Astrocyte (in vitro differentiated cells and primary cell): Measurements from ENCODE around the gene LRRC75A.

Experiments
- CTCF ChIP-seq: IDR thresholded peaks from 2 replicates; pipeline ENCODE4 v1.5.1; 2011; ENCODE audit warnings: low read depth, mild to moderate bottlenecking, inconsistent platforms, low read length, moderate library complexity; ENCODE audit not compliant: insufficient read depth
- EZH2 ChIP-seq: IDR thresholded peaks from 2 replicates; pipeline ENCODE4 v1.6.1; 2012; ENCODE audit warnings: mild to moderate bottlenecking, low read length, inconsistent platforms; ENCODE audit not compliant: insufficient read depth

DNA sequence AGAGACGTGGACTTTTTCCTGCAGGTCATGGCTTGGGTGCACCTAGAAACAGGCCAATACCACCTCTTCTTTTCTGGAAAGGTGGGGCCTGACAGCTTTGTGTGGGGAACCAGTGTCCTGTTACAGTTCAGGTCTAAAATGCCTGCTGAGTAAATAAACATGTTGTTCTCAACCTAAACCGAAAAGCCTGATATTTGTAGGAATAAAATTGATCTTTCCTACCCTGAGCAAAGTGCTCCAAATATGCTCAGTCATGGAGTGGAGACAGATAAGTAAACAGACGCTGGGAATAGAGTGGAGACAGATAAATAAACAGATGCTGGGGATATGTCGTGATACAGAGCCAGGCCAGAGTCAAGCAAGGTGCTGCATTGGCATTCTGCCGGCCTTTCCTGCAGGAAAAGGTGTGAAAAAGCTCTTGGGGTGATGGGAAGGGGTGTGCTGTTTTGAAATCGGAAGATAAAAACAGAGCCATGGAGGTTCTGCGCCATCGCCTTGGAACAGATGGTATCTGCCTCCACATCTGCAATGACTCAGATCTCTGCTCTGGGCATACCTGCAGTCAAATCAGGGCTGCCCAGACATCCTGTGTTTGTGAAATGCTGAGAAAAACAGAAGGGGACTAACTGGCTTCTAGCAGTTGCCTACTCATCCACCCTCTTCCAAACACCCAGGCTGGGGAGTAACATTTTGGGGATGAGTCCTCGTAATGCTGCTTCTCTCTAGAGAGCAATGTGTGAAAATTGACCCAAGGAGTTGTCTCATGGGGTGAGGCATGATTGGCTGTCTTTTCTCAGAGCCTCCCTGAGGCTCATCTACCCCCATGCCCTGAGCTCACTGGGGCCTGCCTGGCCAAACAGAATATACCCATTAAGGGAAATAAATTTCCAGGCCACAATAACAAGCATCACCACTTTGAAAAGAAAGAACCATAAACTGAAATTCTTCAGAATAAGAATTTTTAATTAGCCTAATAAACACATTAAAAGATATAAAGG, 93.4 kb downstream of the LRRC75A start:
- no peak for TF ChIP-seq CTCF
- TF ChIP-seq EZH2 = no peak
